IPS-NIHi11 (cell line): ENCODE measurements around the gene PSG5.
A peak's percentile ranks its signal among the peaks of the same experiment; 100 is the strongest.
"Not testable (repeated sequence)": the region's sequence is repeated elsewhere in the genome, so short reads cannot be mapped to it uniquely, and the experiment has no call there.

Experiments
- DNase-seq: peaks from one replicate; pipeline ENCODE4 v3.0.0; 2012; ENCODE audit warnings: mixed read lengths, low spot score

PSG5 gene

GRCh38 chr19:43186311-43186935, at the start of gene PSG5:
Gene PSG5 (minus strand): TSS chr19:43186536. CDS start chr19:43186405, 131 bp downstream.
- DNase-seq, result not testable (repeated sequence)

GRCh38 chr19:43235686-43236085, 49.4 kb upstream of the PSG5 start:
- not testable (repeated sequence) for DNase-seq

GRCh38 chr19:43229315-43229714, 43.0 kb upstream of the PSG5 start:
- DNase-seq, result no peak

GRCh38 chr19:43228730-43229129, 42.4 kb upstream of the PSG5 start:
- not testable (repeated sequence) for DNase-seq

- not testable (repeated sequence) for DNase-seq
Measured at GRCh38 chr19:43226986-43227385, 40.6 kb upstream of the PSG5 start.

- DNase-seq, result no peak
Measured at GRCh38 chr19:43224855-43225253, 38.5 kb upstream of the PSG5 start.

- not testable (repeated sequence) for DNase-seq
Measured at GRCh38 chr19:43224201-43224854, 38.0 kb upstream of the PSG5 start.

GRCh38 chr19:43221891-43222290, 35.6 kb upstream of the PSG5 start:
- not testable (repeated sequence) for DNase-seq

- DNase-seq, result not testable (repeated sequence)
Measured at GRCh38 chr19:43219136-43219535, 32.8 kb upstream of the PSG5 start.

GRCh38 chr19:43215881-43216280, 29.5 kb upstream of the PSG5 start:
- DNase-seq, result not testable (repeated sequence)

- no peak for DNase-seq
Measured at GRCh38 chr19:43207991-43208390, 21.7 kb upstream of the PSG5 start.

- DNase-seq, result peak; percentile 2
Measured at GRCh38 chr19:43207174-43207573, 20.8 kb upstream of the PSG5 start.

GRCh38 chr19:43205471-43206105, 19.3 kb upstream of the PSG5 start, which contains the start of gene PSG4:
Gene PSG4 (minus strand): TSS chr19:43205638. CDS start chr19:43205536, 102 bp downstream.
- not testable (repeated sequence) for DNase-seq

GRCh38 chr19:43203611-43204010, 17.3 kb upstream of the PSG5 start:
- DNase-seq, result not testable (repeated sequence)

GRCh38 chr19:43201891-43202290, 15.6 kb upstream of the PSG5 start:
- not testable (repeated sequence) for DNase-seq

- DNase-seq, result not testable (repeated sequence)
Measured at GRCh38 chr19:43201337-43201801, 15.0 kb upstream of the PSG5 start.

GRCh38 chr19:43198686-43199419, 12.5 kb upstream of the PSG5 start:
- DNase-seq, result not testable (repeated sequence)

GRCh38 chr19:43197666-43198397, 11.5 kb upstream of the PSG5 start:
- not testable (repeated sequence) for DNase-seq

- DNase-seq, result not testable (repeated sequence)
Measured at GRCh38 chr19:43194397-43194796, 8.1 kb upstream of the PSG5 start.

- DNase-seq, result not testable (repeated sequence)
Measured at GRCh38 chr19:43192381-43193155, 6.2 kb upstream of the PSG5 start.

GRCh38 chr19:43188092-43188491, 1.8 kb upstream of the PSG5 start:
- not testable (repeated sequence) for DNase-seq
